Liver (tissue), 3 donors: ENCODE results near the gene MALRD1.

Experiments
- CTCF ChIP-seq: fragments of 150-350 bp; IDR thresholded peaks from 2 replicates; pipeline ENCODE4 v1.5.1; 2017; ENCODE audit warnings: improper control_type of control experiment, low read depth, low read length; ENCODE audit not compliant: missing input control
- EGR1 ChIP-seq, 2 donors: IDR thresholded peaks; 2 replicates each; pipeline ENCODE4 v1.6.1; 2016 to 2018; ENCODE audit warnings: antibody characterized with exemption in 2 of 2, low read depth in 2 of 2
- GABPA ChIP-seq, 2 donors: IDR thresholded peaks in 1 of 2; conservative IDR thresholded peaks in 1 of 2; 2 replicates each; pipeline ENCODE4 v1.6.1; 2016; ENCODE audit warnings: antibody characterized with exemption in 2 of 2, mild to moderate bottlenecking in 1 of 2, moderate library complexity in 1 of 2
- REST ChIP-seq: IDR thresholded peaks from 2 replicates; pipeline ENCODE4 v1.6.1; 2016; ENCODE audit warnings: antibody characterized with exemption, mild to moderate bottlenecking
- TAF1 ChIP-seq: conservative IDR thresholded peaks from 2 replicates; pipeline ENCODE4 v1.6.1; 2016; ENCODE audit warnings: antibody characterized with exemption, mild to moderate bottlenecking
- YY1 ChIP-seq: IDR thresholded peaks from 2 replicates; pipeline ENCODE4 v1.6.1; 2016; ENCODE audit warnings: antibody characterized with exemption, mild to moderate bottlenecking
- ZBTB33 ChIP-seq: IDR thresholded peaks from 2 replicates; pipeline ENCODE4 v1.6.1; 2016; ENCODE audit warnings: antibody characterized with exemption
- donor health status: healthy.
- donor health status: healthy.

- TF ChIP-seq EGR1 (IDR thresholded peaks at IDR 0.05; ENCODE audit: low read depth in 2 of 2) (no peak), GABPA (IDR thresholded peaks at IDR 0.05 in 1 of 2, conservative IDR thresholded peaks at IDR 0.05 in 1 of 2) (no peak), CTCF (no peak), ZBTB33 (no peak), TAF1 (no peak), REST (no peak), YY1 (no peak)
Measured at GRCh38 chr10:19518109-19518508, 469.5 kb downstream of the MALRD1 start.
